GM19351 (cell line): ENCODE measurements around the gene RPE.

Source experiments
- ATAC-seq: cut with Tn5 transposase; IDR thresholded peaks from one replicate; pipeline ENCODE4 v1.9.1; 2021; ENCODE audit warnings: mild to moderate bottlenecking, moderate library complexity; ENCODE audit not compliant: unreplicated experiment

RPE gene

DNA sequence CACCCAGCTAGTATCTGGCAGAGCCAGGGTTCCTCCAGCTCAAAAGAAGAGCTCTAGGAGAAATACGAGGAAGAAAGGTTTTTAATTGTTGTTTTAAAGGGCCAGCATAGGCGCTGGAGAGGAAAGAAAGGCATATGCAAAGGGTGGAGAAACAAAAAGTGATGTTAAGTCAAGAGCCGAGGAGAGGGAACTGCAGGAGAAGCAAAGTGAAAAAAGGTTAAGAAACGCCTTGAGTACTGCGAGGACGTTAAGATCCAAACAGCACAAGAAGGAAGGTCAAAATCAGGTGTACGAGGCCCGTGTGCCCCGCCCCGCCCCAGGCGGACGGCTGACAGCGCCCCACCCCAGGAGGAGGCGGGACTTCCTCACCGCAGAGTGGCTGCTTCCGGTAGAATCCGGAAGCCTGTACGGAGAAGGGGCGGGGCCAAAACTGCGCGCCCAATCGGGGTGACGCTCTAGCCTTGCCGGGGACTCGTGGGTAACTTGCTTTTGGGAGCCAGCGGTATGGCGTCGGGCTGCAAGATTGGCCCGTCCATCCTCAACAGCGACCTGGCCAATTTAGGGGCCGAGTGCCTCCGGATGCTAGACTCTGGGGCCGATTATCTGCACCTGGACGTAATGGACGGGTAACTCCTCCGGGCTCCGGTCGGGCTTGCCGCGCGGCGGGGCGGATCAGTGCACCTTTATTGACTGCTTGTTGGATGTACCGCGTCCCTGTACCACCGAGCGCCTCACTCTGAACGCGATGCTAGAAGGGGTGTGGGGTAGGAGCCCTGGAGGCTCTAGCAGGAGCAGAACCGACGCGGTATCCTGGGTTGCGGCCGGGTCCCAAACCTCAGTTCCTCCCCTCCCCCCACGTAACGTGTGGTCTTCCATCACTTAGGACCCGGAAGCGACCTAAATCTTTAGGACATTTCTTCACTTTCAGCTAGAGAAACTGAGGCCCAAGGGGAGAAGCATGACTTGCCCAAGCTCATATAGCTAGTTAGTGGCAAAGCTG lies at the start of gene RPE:
Gene RPE, plus strand, starts transcription at position 481 of the 1,000 bp plus-strand sequence. Its CDS starts 24 bp downstream, at position 505.
- peak; percentile 96 for ATAC-seq

DNA sequence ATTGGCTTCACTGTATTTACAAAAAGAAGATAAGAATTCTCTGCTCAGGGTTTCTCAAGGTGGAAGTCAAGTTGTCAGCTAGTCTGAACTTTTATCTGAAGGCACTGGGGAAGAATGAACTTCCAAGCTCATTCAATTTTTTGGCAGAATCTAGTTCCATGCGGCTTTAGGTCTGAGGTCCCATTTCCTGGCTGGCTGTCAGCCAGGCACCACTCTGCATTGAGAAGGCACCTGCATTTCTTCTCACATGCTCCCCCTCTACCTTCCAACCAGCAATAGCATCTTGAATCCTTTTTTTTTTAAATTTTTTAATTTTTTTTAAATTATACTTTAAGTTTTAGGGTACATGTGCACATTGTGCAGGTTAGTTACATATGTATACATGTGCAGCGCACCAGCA lies 46.2 kb upstream of the RPE start:
- no peak for ATAC-seq

DNA sequence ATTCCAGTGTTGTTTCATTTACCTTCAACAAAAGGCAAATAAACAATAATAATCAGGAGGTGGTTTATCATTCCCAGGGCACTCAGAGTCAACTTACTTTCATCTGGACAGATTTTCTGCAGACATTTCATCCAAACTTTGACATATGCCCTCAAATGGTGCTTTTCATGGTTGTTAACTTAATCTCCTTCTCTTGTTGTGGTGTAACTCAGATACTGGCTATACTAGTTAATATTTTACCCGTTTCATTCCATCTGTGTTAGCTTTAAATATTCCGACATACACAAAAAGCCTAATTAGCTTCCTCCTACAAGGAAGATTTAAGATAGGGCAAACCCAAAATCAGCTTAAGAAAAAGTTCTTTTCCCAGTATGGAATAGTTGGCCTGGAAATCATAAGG lies 44.4 kb upstream of the RPE start:
- ATAC-seq, result no peak

DNA sequence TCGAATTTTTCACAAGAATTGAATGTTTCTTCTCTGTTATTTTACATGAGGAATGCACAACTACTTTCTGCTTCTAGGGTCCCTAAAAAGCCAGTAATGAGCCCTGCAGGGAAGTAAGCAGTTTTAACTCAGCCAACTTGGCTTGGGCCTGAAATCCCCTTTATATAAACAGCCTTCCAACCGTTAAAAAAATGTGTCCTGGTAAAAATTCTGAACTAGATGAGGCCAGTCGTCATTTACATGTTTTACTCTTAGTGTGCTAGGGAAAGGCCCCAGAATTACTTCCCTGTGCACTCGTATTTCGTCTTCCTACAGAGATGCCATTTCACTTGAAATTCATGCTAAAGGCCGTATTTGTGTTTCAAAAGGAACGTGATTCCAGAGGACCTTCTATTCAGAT lies 42.4 kb upstream of the RPE start:
- ATAC-seq, result no peak

DNA sequence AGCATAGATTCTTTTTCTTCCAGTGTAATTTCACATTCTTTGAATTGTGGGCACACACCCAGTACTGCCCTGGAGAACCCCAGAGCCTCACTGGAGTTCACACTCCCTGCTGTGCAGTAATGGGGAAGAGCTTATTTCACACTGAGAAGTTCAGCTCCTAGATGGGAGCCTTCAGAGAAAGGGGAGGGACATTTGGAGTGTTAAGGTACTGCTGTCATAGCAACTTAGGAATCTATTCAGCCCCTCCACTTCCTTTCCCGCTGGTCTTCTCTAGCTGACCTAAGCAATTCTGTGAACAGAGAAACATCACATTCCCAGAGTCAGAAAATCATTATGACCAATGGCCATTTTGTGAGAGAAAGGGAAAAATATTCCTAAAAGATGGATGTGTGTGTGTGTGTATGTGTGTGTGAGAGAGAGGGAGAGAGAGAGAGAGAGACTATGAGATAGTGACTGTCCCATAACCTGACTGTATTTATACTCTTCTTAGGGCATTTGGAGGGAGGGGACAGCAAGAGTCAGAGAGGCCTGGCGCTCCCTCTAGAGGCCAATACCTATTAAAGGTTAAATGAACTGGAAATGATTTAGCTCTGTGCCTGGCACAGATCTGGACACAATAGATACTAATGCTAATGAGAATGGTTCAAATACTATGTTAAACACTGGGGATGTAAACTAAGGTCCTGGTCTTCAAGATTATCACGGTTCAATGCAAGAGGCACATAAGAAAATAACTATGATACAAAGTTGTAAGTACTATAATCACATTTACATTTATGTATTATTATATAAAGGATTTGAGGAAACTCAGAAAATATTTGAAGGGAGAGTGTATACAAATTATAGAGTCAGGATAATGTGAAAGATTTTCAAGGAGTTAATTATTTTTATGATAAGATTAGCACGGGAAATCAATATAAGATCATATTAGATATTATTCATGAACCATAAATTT lies 41.5 kb upstream of the RPE start:
- peak; percentile 98 for ATAC-seq

DNA sequence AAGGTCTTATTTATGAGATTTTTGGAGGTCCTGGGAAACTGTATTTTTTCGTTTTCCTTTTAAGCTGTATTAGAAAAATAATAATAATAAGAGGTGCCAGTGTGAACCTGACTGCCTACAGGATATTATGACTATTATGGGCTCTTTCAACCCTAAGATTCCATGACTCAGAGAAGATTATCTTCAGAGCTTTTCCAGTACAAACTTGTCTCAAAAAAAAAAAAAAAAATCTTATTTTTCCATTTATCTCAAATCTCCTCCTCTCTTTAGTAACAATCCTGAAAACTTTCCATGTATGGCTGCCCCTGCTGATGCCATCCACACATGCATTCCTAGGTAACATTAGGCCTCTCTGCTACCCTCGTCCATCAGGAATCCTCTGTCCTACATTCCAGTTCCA lies 36.7 kb upstream of the RPE start:
- no peak for ATAC-seq

DNA sequence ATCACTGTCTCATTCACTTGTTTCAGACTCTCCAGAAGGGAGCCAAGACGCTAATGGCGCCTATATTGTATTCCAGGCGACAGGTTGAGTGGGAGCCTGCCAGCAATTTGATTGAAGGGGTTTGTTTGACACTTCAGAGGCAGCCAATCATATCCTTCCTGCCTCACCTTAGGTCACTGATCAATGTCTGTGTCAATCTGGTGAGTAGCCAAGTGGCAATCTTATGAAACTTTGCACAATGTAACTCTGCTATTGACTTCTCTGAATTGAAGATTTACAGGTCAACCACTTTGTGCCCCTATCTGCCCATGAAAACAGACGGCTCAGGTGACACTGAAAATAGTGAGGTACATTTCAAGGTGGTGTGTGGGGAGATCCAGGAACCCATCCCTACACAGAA lies 32.7 kb upstream of the RPE start:
- no peak for ATAC-seq

- no peak for ATAC-seq
These were observed 32.2 kb upstream of the RPE start for GRCh38 chr2:209970271-209970670.

- no peak for ATAC-seq
These were observed 31.7 kb upstream of the RPE start for GRCh38 chr2:209970711-209971110.

DNA sequence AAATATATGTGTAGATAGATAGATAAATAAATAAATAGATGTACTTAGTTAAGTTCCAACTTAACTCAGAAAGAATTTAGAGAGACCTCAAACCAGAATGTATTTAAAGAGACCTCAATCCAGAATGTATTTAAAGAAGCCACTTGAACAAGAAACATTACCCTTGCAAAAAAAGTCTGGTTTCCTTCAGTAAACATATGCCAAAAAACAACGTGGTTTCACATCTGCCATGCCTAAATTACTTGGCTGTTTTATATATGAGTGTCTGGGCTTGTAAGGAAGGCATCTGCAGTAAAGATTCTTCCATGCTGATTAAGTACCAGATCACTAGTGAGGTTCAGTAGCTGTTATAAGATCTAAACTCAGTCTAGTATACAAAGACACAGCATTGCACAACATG lies 29.1 kb upstream of the RPE start:
- no peak for ATAC-seq

DNA sequence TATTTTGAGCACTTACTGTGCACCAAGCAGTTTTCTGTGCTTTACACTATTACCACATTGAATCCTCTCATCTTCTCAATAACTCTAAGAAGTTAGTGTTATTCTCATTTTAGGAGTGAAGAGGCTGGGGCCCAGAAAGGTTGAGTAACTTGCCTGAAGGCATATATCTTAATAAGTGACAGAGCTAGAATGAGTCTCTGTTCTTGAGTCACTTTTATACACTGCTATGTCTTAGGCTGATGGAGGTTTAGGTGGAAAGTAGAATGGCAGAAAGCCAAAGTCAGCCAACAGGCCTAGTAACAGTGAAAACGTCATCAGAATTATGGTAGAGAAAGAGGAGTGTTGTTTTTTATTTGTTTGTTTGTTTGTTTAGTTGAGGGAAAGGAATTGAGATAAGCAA lies 27.9 kb upstream of the RPE start:
- ATAC-seq, result no peak

- ATAC-seq, result no peak
These were observed 25.6 kb upstream of the RPE start for GRCh38 chr2:209976698-209977385.

DNA sequence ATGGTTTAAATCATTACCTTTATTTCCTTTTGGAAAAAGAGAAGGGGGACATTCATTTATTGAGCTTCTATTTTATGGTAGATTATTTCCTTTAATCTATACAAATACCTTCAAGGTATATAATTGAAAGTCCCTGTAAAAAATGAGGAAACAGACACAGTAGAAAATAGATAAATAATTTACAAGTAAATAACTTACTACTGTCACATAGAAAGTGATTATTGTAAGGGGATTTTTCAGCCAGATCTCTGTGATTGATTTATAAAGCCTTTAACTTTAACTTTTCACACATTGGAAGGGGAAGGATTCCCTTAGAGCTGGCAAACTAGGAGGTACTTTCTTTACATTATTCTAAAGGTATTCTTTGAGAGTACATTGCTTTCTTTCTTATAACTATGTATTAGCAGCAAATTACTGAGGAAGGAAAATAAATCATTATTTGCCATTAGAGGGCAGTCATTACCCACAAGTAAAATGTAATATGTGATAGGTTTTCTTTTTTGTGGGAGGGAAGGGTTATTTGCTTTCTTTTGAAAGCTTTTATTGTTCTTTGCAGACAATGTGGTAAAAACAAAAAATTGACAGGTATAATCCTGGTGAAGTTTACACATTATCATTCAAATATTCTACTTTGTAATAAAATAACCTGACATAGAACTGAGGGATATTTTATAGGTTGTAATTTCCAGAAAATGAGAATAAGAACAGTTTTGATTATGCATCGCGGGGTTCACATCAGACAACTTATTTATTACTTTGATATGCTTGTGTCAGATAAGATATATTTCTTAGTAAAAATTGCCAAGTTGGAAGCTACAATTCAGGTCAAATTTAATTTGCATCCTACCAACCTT lies 24.8 kb upstream of the RPE start:
- peak; percentile 62 for ATAC-seq

DNA sequence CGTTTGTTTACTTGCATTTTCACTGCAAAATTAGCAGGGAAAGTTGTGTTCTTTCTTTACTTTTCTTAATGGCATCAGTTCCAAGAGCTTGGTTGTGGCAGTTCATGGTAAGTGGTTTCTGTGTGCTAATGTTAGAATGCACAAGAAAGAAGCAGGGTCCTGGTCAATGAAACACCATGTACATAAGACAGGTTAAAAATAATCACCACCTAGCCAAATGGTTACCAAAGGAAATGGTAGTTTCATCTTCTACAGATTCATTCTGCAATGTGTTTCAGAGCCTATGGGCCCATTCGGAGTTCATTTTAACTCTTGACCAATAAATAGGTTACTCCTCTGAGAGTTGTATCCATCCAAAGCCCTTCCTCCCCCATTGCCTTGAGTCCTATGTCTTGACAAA lies 18.1 kb upstream of the RPE start:
- no peak for ATAC-seq

DNA sequence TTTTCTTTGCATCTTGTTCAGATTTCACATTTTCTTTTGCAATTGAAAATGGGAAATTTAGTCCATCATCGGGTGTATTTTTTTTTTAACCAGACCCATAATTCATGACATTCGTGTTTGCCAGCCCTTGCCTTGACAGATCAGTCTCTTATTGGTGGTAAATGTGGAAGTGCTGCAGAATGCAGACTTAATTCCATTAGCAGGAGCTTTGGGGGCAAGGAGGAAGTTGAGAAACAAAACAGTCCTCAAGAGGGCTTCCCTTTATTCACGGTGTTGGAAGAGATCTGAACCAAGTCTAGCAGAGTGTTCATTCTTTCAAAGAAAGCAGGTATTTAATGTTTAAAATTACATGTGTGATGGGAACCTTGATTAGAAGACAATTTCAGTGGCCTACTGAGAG lies 16.6 kb upstream of the RPE start:
- ATAC-seq, result no peak

DNA sequence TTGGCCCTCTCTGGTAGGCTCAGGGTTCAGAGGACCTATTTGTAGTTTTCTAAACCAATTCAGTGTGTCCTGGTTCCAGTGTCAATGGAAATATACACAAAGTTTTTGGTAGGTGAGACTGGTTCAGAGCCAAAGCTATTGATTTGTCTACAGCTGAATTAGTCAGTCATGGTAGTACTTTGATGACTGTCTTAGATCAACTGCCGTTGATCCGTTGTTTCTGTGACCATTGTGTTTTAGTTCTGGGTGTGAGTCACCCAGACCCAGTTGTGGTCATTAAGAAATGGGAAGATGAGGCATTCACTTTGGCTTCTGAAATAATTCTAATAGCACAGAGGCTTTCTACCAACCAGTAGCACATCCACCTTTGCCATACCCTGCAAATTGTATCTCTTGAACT lies 16.0 kb upstream of the RPE start:
- no peak for ATAC-seq

GRCh38 chr2:209988010-209988409 lies 14.4 kb upstream of the RPE start:
- no peak for ATAC-seq

- no peak for ATAC-seq
These were observed 11.6 kb upstream of the RPE start for GRCh38 chr2:209990838-209991237.

GRCh38 chr2:209993968-209994367 lies 8.5 kb upstream of the RPE start:
- no peak for ATAC-seq

- ATAC-seq, result no peak
These were observed 3.8 kb upstream of the RPE start for GRCh38 chr2:209998596-209998995.
